CD4-positive, alpha-beta memory T cell (primary cell): Measurements from ENCODE around the gene TENM3. TPM values are rescaled to one million over a fixed set of nuclear protein-coding genes. Genes with fewer than 3 reads are reported as not detected.

Experiments used
- CTCF ChIA-PET: fragments of 350-600 bp; sonication (Branson Sonifier 250); formaldehyde crosslinking; loops from one replicate; lab custom pipeline; 2021; ENCODE audit warnings: inconsistent platforms; ENCODE audit not compliant: partially characterized antibody; lab: Charles Lee
- POLR2A ChIA-PET: fragments of 350-600 bp; sonication (Branson Sonifier 250); formaldehyde crosslinking; loops from one replicate; lab custom pipeline; 2021; ENCODE audit not compliant: partially characterized antibody; lab: Charles Lee
- DNase-seq, 5 donors: peaks; one replicate each; pipeline versions ENCODE4 v3.0.0 to v3.0.0-alpha.2; 2020 to 2022; ENCODE audit warnings: mixed read lengths in 1 of 5
- H3K27ac ChIP-seq: one replicate; pipeline ENCODE4 v1.7.0; 2013; ENCODE audit warnings: low read depth, low read length
- H3K27me3 ChIP-seq: 2 replicates; pipeline ENCODE4 v1.7.0; 2013; ENCODE audit warnings: mild to moderate bottlenecking, low read length, moderate library complexity; ENCODE audit not compliant: insufficient read depth
- H3K36me3 ChIP-seq: 2 replicates; pipeline ENCODE4 v1.7.0; 2013; ENCODE audit warnings: mild to moderate bottlenecking, low read length, moderate library complexity; ENCODE audit not compliant: insufficient read depth
- H3K4me1 ChIP-seq: 2 replicates; pipeline ENCODE4 v1.7.0; 2013; ENCODE audit warnings: mild to moderate bottlenecking, low read length, moderate library complexity; ENCODE audit not compliant: insufficient read depth
- H3K4me3 ChIP-seq, 2 donors: one replicate each; pipeline ENCODE4 v1.7.0; 2013; ENCODE audit warnings: low read length in 2 of 2, mild to moderate bottlenecking in 1 of 2
- H3K9me3 ChIP-seq, 2 donors: one replicate each; pipeline ENCODE4 v1.7.0; 2013; ENCODE audit warnings: low read length in 2 of 2, control low read depth in 1 of 2; ENCODE audit not compliant: control insufficient read depth in 1 of 2
- H3K27ac Mint-ChIP-seq, 7 donors: one replicate each; pipeline ENCODE4 v1.8.0; 2020 to 2021; ENCODE audit warnings: mixed read lengths in 7 of 7, mild to moderate bottlenecking in 6 of 7, inconsistent platforms in 3 of 7, moderate library complexity in 3 of 7
- H3K27me3 Mint-ChIP-seq, 2 donors: one replicate each; pipeline ENCODE4 v1.8.0; 2020 to 2021; ENCODE audit warnings: mixed read lengths in 2 of 2
- H3K36me3 Mint-ChIP-seq, 2 donors: one replicate each; pipeline ENCODE4 v1.8.0; 2020 to 2021; ENCODE audit warnings: mixed read lengths in 2 of 2, inconsistent platforms in 1 of 2, mild to moderate bottlenecking in 1 of 2
- H3K4me1 Mint-ChIP-seq, 4 donors: one replicate each; pipeline ENCODE4 v1.8.0; 2020 to 2021; ENCODE audit warnings: mixed read lengths in 4 of 4, mild to moderate bottlenecking in 1 of 4
- H3K4me3 Mint-ChIP-seq, 8 donors: one replicate each; pipeline ENCODE4 v1.8.0; 2020 to 2021; ENCODE audit warnings: mixed read lengths in 8 of 8, mild to moderate bottlenecking in 7 of 8, moderate library complexity in 6 of 8, inconsistent platforms in 3 of 8
- H3K9me3 Mint-ChIP-seq, 8 donors: one replicate each; pipeline ENCODE4 v1.8.0; 2020 to 2021; ENCODE audit warnings: mixed read lengths in 8 of 8, mild to moderate bottlenecking in 5 of 8, inconsistent platforms in 3 of 8, moderate library complexity in 1 of 8
- intact Hi-C: fragments of 100-400 bp; cut with micrococcal nuclease; formaldehyde crosslinking; loops from one replicate; pipeline ENCODE4 v1.15.1; 2023
- polyA plus RNA-seq, 2 donors: library from polyadenylated mRNA; unstranded; fragments of 300-500 nt; fragmentation: Illumina TruSeq; gene quantifications; one replicate each; pipeline ENCODE4 v1.2.3, GENCODE V29; 2021
- total RNA-seq, 2 experiments: library from RNA; stranded (reverse); gene quantifications; one replicate each; pipeline ENCODE4 v1.2.3, GENCODE V29; 2021

The TENM3 gene
- total and polyA plus RNA-seq, 4 experiments from 2014 or later = not detected

- no peak overlapping the region for H3K27ac Mint-ChIP-seq
- Histone ChIP-seq H3K27ac (no peak overlapping the region), H3K4me1 (no peaks in the 10 kb centered on the region), H3K9me3 (no peaks in the 10 kb centered on the region), H3K4me3 (no peak overlapping the region), H3K27me3 (no peaks in the 10 kb centered on the region), H3K36me3 (no peaks in the 10 kb centered on the region)
- no peaks in the 10 kb centered on the region for H3K4me1 Mint-ChIP-seq
- CTCF ChIA-PET = no interaction called here
- no peaks in the 10 kb centered on the region for H3K36me3 Mint-ChIP-seq
- H3K4me3 Mint-ChIP-seq = no peak overlapping the region
- H3K9me3 Mint-ChIP-seq = no peaks in the 10 kb centered on the region
- peaks cover 0 to 2% of the 10 kb centered on the region in 2 donors for H3K27me3 Mint-ChIP-seq
- no peak for DNase-seq
- intact Hi-C loops = no loop called here
- POLR2A ChIA-PET = no interaction called here
Measured at GRCh38 chr4:182716192-182716591, 473.0 kb downstream of the TENM3 start.

- POLR2A ChIA-PET = no interaction called here
- Mint-ChIP-seq H3K9me3 (no peaks in the 10 kb centered on the region), H3K4me1 (no peaks in the 10 kb centered on the region), H3K4me3 (no peak overlapping the region), H3K27me3 (no peaks in the 10 kb centered on the region), H3K27ac (no peak overlapping the region), H3K36me3 (no peaks in the 10 kb centered on the region)
- intact Hi-C loops = no loop called here
- Histone ChIP-seq H3K9me3 (no peaks in the 10 kb centered on the region), H3K27ac (no peak overlapping the region), H3K4me3 (no peak overlapping the region), H3K36me3 (no peaks in the 10 kb centered on the region), H3K27me3 (no peaks in the 10 kb centered on the region), H3K4me1 (no peaks in the 10 kb centered on the region)
- DNase-seq = no peak
- CTCF ChIA-PET = no interaction called here
Measured at GRCh38 chr4:182717788-182718583, 474.8 kb downstream of the TENM3 start.

GRCh38 chr4:182724414-182724813 is 481.2 kb downstream of the TENM3 start:
- DNase-seq = no peak
- POLR2A ChIA-PET = no interaction called here
- intact Hi-C loops = no loop called here

GRCh38 chr4:182729516-182729915 is 486.3 kb downstream of the TENM3 start:
- ChIA-PET CTCF (no interaction called here), POLR2A (no interaction called here)
- Mint-ChIP-seq H3K4me1 (no peaks in the 10 kb centered on the region), H3K9me3 (peaks cover 0 to 3% (median 0%) of the 10 kb centered on the region in 8 donors), H3K27me3 (peaks cover 3 to 4% of the 10 kb centered on the region in 2 donors), H3K36me3 (no peaks in the 10 kb centered on the region), H3K4me3 (no peak overlapping the region), H3K27ac (no peak overlapping the region)
- Histone ChIP-seq H3K27me3 (no peaks in the 10 kb centered on the region), H3K9me3 (no peaks in the 10 kb centered on the region), H3K4me3 (no peak overlapping the region), H3K36me3 (no peaks in the 10 kb centered on the region), H3K4me1 (no peaks in the 10 kb centered on the region), H3K27ac (no peak overlapping the region)
- DNase-seq = no peak
- intact Hi-C loops = no loop called here

More at GRCh38 chr4:182724414-182724813, 481.2 kb downstream of the TENM3 start:
- H3K9me3 ChIP-seq = no peaks in the 10 kb centered on the region
- H3K4me3 ChIP-seq = no peak overlapping the region
- Mint-ChIP-seq H3K36me3 (no peaks in the 10 kb centered on the region), H3K9me3 (no peaks in the 10 kb centered on the region), H3K4me1 (no peaks in the 10 kb centered on the region), H3K4me3 (no peak overlapping the region), H3K27me3 (peaks cover 1 to 2% of the 10 kb centered on the region in 2 donors), H3K27ac (no peak overlapping the region)
- CTCF ChIA-PET = no interaction called here
- H3K27me3 ChIP-seq = no peaks in the 10 kb centered on the region
- no peaks in the 10 kb centered on the region for H3K36me3 ChIP-seq
- no peaks in the 10 kb centered on the region for H3K4me1 ChIP-seq
- no peak overlapping the region for H3K27ac ChIP-seq

GRCh38 chr4:182730791-182731190 is 487.6 kb downstream of the TENM3 start:
- POLR2A ChIA-PET = no interaction called here
- Histone ChIP-seq H3K36me3 (no peaks in the 10 kb centered on the region), H3K9me3 (no peaks in the 10 kb centered on the region), H3K27me3 (no peaks in the 10 kb centered on the region), H3K4me1 (no peaks in the 10 kb centered on the region), H3K27ac (no peak overlapping the region), H3K4me3 (no peak overlapping the region)
- Mint-ChIP-seq H3K27ac (no peak overlapping the region), H3K9me3 (peaks cover 0 to 3% (median 0%) of the 10 kb centered on the region in 8 donors), H3K36me3 (no peaks in the 10 kb centered on the region), H3K4me3 (no peak overlapping the region), H3K27me3 (peaks cover 3 to 4% of the 10 kb centered on the region in 2 donors), H3K4me1 (no peaks in the 10 kb centered on the region)
- CTCF ChIA-PET = no interaction called here
- DNase-seq = no peak
- intact Hi-C loops = no loop called here

- intact Hi-C loops = no loop called here
- POLR2A ChIA-PET = no interaction called here
- DNase-seq = no peak
- Histone ChIP-seq H3K36me3 (no peaks in the 10 kb centered on the region), H3K27ac (no peak overlapping the region), H3K27me3 (no peaks in the 10 kb centered on the region), H3K4me3 (no peak overlapping the region), H3K9me3 (no peaks in the 10 kb centered on the region), H3K4me1 (no peaks in the 10 kb centered on the region)
- no peak overlapping the region for H3K27ac Mint-ChIP-seq
- no peaks in the 10 kb centered on the region for H3K36me3 Mint-ChIP-seq
- peaks cover 0 to 3% (median 0%) of the 10 kb centered on the region in 8 donors for H3K9me3 Mint-ChIP-seq
- no peak overlapping the region for H3K4me3 Mint-ChIP-seq
- H3K4me1 Mint-ChIP-seq = no peaks in the 10 kb centered on the region
- peaks cover 3 to 5% of the 10 kb centered on the region in 2 donors for H3K27me3 Mint-ChIP-seq
- CTCF ChIA-PET = no interaction called here
Measured at GRCh38 chr4:182736207-182736606, 493.0 kb downstream of the TENM3 start.

GRCh38 chr4:182738283-182739047 is 495.3 kb downstream of the TENM3 start:
- Histone ChIP-seq H3K27ac (no peak overlapping the region), H3K4me3 (no peak overlapping the region), H3K36me3 (no peaks in the 10 kb centered on the region), H3K9me3 (no peaks in the 10 kb centered on the region), H3K4me1 (no peaks in the 10 kb centered on the region), H3K27me3 (no peaks in the 10 kb centered on the region)
- H3K36me3 Mint-ChIP-seq = no peaks in the 10 kb centered on the region
- H3K27ac Mint-ChIP-seq = no peak overlapping the region
- no peak overlapping the region for H3K4me3 Mint-ChIP-seq
- intact Hi-C loops = no loop called here
- no peaks in the 10 kb centered on the region for H3K4me1 Mint-ChIP-seq
- H3K27me3 Mint-ChIP-seq = peaks cover 3% of the 10 kb centered on the region in 2 donors
- no peaks in the 10 kb centered on the region for H3K9me3 Mint-ChIP-seq
- CTCF ChIA-PET = no interaction called here
- DNase-seq = no peak
- POLR2A ChIA-PET = no interaction called here
